NB4 (cell line): Measurements from ENCODE around the gene FCSK.

Experiments
- CTCF ChIP-seq: IDR thresholded peaks from one replicate; pipeline ENCODE4 v1.5.1; 2012; ENCODE audit warnings: low read depth, low read length
- MAX ChIP-seq: IDR thresholded peaks from 2 replicates; pipeline ENCODE4 v1.6.1; 2011; ENCODE audit warnings: low read depth, low read length
- POLR2A ChIP-seq: IDR thresholded peaks from 2 replicates; pipeline ENCODE4 v1.6.1; 2011; ENCODE audit warnings: mild to moderate bottlenecking; ENCODE audit not compliant: insufficient read length; ENCODE audit errors: extremely low read depth

- TF ChIP-seq CTCF: no peak
- TF ChIP-seq MAX: peak; percentile 90
- TF ChIP-seq POLR2A: peak; percentile 31
These were observed 26.0 kb upstream of the FCSK start for GRCh38 chr16:70428178-70428998.
